Hepatic stellate cell (primary cell): Measurements from ENCODE around the gene HMGB3.
"Not testable (repeated sequence)": the region's sequence is repeated elsewhere in the genome, so short reads cannot be mapped to it uniquely, and the experiment has no call there.

Experiments
- DNase-seq: peaks from one replicate; pipeline ENCODE4 v3.0.0; 2011; ENCODE audit warnings: low spot score

Gene HMGB3

DNA sequence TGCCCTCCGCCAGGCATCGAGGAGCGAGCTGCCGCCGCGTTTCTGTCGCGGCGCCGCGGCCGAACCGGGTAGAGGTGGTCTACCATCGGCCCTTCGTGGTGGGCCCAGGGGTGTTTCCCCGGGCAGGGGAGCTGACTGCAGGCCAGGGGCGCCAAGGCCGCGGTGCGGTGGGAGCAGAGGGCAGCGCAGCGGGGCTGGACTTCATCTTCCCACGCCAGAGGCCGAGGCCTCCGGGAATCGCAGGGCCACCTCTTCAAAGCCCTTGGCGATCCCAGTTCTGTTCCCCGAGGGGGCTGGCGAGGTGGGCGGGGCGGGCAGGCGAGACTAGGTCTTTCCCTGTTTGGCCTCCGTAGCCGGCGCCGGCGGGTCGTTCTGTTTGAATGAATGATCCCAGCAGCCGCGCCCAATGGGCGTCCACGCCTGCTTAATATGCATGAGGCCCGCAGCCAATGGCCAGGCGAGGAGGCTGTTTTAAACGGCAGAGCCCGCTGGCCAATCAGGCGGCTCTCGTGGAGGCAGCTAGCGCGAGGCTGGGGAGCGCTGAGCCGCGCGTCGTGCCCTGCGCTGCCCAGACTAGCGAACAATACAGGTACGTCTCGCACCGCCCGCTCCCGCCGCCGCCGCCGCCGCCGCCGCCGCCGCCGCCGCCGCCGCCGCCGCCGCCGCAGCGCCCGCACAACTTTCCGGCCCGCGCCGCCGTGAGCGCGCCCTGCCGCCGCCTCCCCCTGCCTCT is at the start of gene HMGB3:
TSS of gene HMGB3 (plus strand) at position 548 of the 733 bp plus-strand sequence. CDS start 2,265 bp downstream, outside the sequence.
- peak; percentile 95 for DNase-seq

- DNase-seq: no peak
Measured at GRCh38 chrX:150933945-150934350, 49.2 kb upstream of the HMGB3 start.

DNA sequence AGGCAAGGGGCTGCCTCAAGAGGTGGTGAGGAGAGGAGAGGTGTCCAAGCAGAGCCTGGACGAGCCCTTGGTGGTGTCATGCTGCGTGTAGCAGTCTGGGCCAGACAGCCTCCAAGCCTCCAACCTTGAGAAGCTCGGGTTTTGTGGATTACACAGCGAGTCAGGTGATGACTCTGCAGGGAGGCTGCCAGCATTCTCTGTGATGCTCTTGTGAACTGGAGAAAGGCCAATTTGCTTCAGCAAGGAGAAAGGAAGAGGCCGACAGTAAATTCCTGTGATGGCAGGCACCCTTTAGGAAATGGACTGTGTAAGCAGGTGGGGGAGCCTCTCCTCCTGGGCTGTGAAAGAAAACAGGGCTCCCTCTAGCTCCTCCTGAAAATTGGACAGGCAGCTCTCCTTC is 48.7 kb upstream of the HMGB3 start:
- no peak for DNase-seq

DNA sequence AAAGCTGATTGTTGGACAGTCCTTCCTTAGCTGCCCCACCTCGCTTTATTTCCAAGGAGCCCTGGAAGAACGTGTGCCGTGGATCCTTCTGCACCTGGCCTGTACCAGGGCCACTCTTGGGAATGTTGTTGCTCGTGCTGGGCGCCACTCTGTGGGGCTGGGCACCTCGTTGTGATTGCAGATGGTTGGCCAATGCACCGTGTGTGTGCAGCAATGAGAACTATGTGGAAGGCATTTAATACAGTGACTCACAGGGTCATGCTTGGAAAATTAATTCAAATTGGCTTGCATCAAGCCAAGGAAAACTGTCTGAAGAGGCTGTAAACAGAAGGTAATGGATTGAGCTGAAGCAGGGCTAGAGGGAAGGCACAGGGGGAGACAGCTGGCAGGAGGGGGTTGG is 47.7 kb upstream of the HMGB3 start:
- no peak for DNase-seq

GRCh38 chrX:150936556-150936955 is 46.6 kb upstream of the HMGB3 start:
- DNase-seq: no peak

DNA sequence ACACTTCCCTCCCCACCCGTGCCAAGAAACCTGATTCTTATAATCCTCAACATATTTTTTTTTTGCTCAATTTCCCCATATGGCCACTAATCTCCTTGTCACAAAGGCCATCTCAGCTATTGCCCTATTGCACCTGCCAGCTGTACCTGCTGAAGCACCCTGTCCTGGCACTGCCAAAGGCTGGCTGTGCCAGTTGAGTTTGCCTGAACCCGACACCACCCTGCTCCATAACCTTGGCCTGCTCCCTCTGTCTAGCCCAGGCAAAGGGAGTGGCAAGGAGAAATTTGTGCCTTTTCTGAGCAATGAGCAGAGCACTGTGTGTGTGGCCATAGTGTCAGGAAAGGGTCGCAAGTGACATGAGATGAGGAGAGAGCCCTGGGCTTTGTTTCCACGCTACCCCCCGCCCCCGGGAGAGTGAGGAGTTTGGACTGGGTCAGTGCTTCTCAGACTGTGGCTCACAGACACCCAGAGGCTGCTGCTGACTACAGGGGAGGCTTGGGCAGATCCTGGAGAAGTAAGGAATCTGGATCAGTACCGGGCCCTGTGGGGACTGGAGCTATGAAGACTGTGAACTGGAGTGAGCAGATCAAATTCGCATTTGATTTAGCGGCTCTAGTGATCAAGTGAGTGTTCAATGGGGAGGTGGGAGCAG is 42.2 kb upstream of the HMGB3 start:
- DNase-seq: no peak

- DNase-seq: no peak
Measured at GRCh38 chrX:150941580-150941979, 41.6 kb upstream of the HMGB3 start.

- DNase-seq: no peak
Measured at GRCh38 chrX:150942942-150943594, 40.1 kb upstream of the HMGB3 start.

DNA sequence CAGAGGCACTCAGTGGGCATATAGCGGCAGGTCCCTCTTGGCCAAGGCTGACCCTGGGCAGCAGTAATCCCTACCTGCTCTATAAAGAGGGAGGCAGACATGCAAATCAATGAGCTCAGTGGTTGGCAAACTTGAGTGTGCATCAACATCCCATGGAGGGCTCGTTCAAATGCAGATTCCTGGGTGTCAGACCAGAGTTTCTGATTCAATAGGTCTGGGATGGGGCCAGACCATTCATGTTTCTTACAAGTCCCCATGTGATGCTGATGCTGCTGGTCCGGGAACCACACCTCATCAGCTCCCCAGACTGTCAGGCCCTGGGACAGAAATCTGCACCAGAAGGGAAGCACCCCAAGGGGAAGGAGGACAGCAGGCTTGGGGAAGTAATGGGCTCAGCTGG is 38.9 kb upstream of the HMGB3 start:
- no peak for DNase-seq

- DNase-seq: no peak
Measured at GRCh38 chrX:150954951-150955350, 28.2 kb upstream of the HMGB3 start.

- DNase-seq: no peak
Measured at GRCh38 chrX:150955590-150955989, 27.5 kb upstream of the HMGB3 start.

GRCh38 chrX:150958177-150958576 is 25.0 kb upstream of the HMGB3 start:
- no peak for DNase-seq

- no peak for DNase-seq
Measured at GRCh38 chrX:150959557-150959956, 23.6 kb upstream of the HMGB3 start.

DNA sequence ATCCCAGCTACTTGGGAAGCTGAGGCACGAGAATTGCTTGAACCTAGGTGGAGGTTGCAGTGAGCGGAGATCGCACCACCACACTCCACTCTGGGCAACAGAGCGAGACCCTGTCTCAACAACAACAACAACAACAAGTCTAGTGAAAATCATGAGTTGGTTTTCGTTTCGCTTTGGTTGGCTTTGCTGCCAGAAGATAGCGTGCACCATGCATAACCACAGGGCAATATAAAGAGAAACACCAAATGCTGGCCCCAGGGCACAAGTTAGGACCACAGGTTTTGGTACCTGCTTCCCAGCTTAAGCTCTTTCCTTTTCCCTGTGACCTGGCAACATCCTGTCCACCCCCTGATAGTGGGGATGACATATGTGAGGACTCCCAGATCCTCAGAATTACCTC is 21.5 kb upstream of the HMGB3 start:
- DNase-seq: no peak

DNA sequence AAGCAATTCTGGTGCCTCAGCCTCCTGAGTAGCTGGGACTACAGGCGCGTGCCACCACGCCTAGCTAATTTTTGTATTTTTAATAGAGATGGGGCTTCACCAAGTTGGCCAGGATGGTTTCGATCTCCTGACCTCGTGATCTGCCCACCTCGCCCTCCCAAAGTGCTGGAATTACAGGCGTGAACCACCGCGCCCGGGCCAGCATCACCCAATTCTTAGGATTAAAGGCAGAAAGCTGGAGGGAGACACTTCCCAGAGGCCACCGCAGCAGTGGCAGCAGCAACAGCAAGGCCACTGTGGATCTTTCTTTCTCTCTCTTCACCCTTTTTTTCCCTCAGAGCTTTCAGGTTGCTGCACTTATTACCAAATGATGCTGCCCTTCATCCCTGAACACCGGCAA is 18.7 kb upstream of the HMGB3 start:
- DNase-seq: not testable (repeated sequence)

GRCh38 chrX:150966235-150966634 is 16.9 kb upstream of the HMGB3 start:
- no peak for DNase-seq

DNA sequence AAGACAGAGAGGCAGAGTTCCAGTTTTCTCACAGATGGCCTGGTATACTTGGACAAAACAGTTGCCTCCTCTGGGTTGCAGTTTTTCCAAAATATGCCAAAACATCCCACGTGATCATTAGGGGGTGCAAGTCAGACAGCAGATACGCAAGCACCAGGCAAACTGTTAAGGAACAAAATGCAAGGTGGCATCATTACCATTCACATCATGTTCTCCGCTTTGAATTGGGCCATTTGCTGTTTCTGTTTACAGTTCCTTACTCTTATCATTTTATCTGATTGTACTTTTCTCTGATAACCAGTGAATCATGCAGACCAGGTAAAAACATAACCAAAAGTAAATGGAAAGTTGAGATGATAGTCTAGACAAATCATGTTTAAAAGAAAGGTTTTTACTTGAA is 16.4 kb upstream of the HMGB3 start:
- DNase-seq: no peak

DNA sequence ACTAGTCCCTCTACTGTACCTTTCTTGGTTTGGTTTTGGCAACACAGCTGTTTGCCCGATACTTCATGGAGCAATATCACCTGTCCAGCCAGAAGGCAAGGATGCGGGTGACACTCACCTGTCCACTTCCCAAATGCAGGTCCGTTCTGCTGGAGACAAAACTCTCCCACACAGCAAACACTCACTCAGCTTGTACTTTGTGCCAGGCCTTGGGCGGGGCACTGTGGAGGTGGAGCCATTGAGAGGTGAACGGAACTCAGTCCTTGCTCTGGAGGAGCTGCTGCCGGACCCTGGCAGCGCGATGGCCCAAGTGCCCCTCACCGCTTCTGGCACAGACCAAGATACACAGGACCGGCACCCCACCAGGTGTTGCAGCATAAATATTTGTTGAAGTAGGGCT is 15.3 kb upstream of the HMGB3 start:
- DNase-seq: no peak

- no peak for DNase-seq
Measured at GRCh38 chrX:150968862-150969720, 14.0 kb upstream of the HMGB3 start.

DNA sequence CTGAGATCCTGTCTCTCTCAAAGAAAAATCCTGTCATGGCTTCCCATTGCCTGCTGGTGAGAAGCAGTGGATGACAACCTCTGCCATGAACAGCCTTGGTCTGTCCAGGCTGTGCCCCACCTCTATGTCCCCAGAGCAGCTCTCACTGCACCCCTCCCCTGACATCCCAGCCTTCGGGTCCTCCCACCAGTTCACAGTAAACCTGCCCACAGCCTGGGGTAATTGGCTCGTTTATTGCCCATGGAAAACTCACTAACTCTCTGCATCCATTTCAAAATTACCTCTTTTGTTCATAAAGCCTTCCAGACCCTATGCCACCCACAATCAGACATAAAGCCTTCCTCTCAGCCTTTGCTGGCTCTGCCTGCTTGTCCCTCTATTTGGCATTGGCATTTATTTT is 10.7 kb upstream of the HMGB3 start:
- no peak for DNase-seq

GRCh38 chrX:150975655-150976390 is 7.3 kb upstream of the HMGB3 start:
- no peak for DNase-seq
